Skeletal muscle cell (primary cell): ENCODE results near the gene WBP1L.
"Not testable (repeated sequence)": the region's sequence is repeated elsewhere in the genome, so short reads cannot be mapped to it uniquely, and the experiment has no call there.

Experiments used
- DNase-seq: peaks from one replicate; pipeline ENCODE4 v3.0.0-alpha.2; 2010; ENCODE audit warnings: low read depth
- H3K4me3 ChIP-seq: 2 replicates; pipeline ENCODE4 v1.5.1; 2011; ENCODE audit warnings: low read depth, mild to moderate bottlenecking, control low read depth, low read length, moderate library complexity

WBP1L gene

DNA sequence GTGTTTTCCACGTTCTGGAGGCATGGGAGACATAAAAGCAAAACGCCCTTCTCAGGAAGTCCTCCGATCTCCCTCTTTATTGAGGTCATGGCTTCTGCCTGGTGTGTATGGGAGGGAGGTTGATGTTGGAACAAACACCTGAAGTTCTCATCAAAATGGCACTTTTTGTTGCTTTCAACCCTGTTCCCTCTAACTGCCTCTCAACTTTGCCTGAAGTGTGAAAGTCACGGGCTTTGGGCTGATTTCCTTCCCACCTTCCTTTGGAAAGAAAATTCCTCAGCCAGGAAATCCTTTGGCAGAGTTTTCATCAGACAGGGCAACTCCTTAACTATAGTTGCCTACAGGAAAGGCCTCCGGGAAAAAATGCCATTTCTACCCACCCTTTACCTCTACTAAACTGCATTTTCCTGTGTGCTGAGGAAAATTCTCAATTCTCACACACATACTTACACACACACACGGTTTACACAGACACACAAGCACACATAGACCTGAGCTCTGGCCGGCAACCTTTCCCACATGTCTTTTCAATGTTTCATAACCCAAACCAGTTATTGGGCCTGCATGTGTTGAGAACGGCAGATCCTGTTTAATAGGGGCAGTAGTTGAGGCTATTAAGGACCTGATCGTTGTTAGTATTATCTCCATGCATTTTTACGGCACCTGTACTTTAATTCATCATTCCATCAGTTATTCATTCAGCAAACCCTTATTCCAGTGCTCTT lies 57.0 kb downstream of the WBP1L start:
- DNase-seq: no peak

DNA sequence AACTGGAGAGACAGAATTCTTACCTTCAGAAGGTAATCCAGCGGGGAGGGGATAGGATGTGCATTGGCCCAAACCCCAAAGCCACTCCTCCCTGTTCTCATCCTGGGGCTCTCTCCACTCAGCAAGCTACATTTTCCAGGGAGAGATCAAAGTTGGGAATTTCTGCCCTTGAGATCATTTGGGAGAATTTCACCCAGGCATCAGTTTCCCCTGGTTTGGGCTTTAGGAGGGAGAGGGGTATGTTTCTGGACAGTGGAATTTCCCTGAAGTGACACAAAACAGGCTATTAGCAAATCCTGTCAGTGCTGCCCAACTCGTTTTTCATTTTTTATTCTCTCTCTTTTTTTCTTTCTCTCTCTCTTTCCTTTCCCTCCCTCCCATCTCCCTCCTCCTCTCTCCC lies 57.7 kb downstream of the WBP1L start:
- no peak overlapping the region for H3K4me3 ChIP-seq
- DNase-seq: no peak

More for the DNA sequence above, 57.0 kb downstream of the WBP1L start:
- no peak overlapping the region for H3K4me3 ChIP-seq

DNA sequence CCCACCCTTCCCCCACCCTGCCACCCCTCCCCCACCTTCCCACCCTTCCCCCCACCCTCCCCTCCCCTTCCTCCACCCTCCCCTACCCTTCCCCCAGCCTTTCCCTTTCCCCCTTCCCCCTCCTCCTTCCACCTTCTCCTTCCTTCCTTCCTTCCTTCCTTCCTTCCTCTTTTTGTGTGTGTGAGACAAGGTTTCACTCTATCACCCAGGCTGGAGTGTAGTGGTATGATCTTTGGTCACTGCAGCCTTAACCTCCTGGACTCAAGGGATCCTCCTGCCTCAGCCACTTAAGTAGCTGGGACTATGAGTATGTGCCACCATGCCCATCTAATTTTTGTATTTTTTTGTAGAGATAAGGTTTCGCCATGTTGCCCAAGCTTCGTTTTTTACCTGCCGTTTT lies 58.2 kb downstream of the WBP1L start:
- no peak overlapping the region for H3K4me3 ChIP-seq
- no peak for DNase-seq

DNA sequence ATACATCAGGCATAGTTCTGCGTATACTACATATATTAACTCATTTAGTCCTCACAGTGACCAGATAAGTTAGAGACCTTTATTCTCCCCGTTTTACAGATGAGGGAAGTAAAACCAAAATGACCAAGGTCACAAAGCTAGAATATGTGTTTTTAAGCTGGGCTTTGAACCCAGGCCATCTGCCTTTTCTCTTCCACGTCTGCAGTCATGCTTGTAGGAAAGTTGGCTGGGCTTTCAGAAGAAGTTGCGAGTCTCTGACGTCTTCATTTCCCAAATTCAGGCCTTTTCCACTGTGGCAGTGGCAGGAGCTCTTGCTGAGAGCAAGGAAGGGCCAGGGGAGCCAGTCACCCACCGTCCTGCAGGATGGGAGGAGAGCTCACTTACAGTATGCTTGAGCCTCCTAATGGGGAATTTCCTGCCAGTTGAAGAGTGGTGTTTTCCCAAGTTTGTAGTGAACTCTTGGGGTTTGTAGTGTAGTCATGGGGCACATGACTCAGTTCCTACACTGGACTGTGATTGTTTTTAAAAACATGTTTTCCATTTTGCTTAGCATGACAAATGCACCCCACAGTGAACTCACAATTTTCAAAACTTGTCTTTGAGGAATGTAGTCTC lies 59.3 kb downstream of the WBP1L start:
- peak; percentile 78 for DNase-seq

DNA sequence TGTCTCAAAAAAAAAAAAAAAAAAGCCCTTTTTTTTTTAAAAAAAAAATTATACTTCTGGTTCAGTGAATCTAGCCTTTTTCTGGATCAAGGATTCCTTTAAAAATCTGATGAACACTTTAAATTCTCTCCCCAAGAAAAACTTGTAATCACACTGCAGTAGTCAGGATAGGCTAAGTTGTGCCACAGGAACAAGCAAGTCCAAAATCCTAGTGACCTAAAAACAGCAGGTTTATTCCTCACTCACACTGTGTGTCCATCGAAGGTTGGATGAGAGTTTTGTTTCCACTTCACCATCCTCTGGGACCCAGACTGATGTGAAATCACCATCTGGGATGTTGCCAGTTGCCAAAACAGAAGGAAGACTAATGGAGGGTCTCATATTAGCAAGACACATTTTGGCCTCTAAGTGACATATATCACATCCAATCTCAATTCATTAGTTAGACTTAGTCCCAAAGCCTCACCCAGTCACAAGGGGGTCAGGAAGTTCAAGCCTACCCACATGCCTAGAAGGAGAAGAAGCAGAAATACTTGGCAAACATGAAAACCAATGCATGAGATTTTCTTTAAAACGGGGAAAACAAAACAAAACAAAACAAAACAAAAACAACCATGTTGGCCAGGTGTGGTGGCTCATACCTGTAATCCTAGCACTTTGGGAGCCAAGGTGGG lies 60.8 kb downstream of the WBP1L start:
- no peak for DNase-seq
- H3K4me3 ChIP-seq: no peak overlapping the region

More for the DNA sequence above, 59.3 kb downstream of the WBP1L start:
- H3K4me3 ChIP-seq: no peak overlapping the region

DNA sequence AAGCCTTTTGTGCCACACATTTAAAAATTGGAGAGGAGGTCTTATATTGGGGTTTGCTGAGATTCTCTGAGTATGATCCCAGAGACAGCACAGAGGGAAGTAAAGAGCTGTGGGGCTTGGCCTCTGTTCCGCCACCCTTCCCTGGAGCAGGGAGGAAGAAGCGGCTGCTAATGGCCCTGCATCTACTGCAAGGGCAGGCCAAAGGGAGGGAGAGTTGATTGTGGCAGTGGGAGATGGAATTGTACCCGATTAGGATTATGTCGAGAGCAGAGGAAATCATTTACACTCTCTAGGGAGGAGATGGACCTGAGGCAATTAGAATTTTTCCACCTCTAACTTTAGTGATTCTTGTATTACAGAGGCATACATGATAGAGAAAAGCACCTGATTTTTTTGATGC lies 64.6 kb downstream of the WBP1L start:
- no peak for DNase-seq
- H3K4me3 ChIP-seq: no peak overlapping the region

DNA sequence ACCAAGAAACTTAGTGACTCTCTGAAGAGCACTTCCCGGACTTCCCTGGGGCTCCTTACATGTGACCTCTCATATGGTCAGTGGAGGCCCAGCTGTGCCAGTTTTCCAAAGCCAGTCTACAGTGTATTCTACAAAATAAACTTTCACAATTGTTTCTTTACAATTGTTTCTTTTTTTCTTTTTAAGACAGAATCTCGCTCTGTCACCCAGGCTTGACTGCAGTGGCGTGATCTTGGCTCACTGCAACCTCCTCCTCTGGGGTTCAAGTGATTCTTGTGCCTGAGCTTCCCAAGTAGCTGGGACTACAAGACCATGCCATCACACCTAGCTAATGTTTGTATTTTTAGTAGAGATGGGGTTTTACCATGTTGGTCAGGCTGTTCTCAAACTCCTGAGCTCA lies 67.6 kb downstream of the WBP1L start:
- no peak for DNase-seq
- H3K4me3 ChIP-seq: no peak overlapping the region

DNA sequence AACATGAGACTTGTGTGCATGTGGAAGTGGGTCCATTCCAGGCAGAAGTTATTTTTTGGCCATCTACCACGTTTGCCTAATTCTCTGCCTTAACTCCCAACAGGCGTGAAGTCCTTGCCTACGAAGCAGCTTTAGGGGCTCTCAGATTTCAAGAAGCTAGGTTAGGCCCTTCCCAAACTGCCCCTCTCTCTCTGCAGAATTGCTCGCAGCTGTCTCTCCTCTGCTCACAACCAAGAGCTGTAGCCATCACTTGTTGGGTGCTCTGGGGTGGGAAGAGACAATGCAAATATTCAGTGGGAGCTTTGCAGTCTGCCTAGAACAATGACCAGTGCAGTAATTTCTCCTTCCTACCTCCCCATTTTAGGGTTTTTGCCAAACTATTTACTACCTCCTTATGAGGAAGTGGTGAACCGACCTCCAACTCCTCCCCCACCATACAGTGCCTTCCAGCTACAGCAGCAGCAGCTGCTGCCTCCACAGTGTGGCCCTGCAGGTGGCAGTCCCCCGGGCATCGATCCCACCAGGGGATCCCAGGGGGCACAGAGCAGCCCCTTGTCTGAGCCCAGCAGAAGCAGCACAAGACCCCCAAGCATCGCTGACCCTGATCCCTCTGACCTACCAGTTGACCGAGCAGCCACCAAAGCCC lies 68.6 kb downstream of the WBP1L start:
- H3K4me3 ChIP-seq: no peak overlapping the region
- DNase-seq: no peak

DNA sequence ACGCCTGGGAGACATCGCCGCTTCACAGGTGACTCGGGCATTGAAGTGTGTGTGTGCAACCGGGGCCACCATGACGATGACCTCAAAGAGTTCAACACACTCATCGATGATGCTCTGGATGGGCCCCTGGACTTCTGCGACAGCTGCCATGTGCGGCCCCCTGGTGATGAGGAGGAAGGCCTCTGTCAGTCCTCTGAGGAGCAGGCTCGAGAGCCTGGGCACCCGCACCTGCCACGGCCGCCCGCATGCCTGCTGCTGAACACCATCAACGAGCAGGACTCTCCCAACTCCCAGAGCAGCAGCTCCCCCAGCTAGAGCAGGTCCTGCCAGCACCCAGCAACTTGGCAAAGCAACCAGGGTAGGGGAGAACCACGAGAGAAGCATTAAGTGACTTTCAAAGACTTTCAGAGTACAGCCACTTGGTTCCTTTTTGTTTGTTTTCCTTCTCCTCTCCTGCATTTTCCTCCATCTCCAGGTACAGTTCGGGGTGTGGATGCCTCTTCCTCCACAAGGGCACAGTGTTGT lies 69.3 kb downstream of the WBP1L start:
- DNase-seq: no peak
- no peak overlapping the region for H3K4me3 ChIP-seq

DNA sequence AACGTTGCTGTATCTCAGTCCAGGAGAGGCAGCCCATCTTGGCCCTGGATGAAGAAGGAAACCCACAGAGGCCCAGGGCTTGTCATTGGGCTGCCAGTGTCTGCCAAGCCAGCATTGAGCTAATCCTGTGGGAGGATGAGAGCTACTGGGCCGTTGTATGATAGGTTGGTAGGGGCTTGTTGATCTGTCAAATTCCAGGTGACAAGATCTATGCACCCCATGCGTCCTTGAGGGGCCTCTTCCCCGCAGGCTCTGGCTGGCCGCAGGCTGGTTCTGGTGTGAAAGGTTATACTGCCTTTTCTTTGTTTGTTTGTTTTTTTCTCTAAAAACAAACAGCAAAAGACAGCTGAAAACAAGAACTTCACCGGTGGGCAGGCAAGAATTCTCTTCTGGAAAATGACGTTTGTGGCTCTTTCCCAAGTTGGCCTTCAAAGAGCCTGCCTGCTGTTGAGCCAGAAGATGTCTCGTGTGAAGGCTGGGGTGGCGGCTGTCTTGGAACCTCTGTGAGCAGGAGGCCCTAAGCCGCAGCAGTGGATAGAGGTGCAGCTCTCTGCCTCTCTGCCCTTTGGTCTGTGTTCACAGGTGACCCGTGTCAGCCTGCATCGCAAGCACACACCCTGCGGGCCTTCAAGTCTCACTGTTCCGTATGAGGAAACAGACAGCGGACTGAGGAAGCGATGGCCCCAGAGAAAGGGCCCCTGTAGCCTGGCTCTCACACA lies 70.1 kb downstream of the WBP1L start:
- DNase-seq: no peak
- no peak overlapping the region for H3K4me3 ChIP-seq

DNA sequence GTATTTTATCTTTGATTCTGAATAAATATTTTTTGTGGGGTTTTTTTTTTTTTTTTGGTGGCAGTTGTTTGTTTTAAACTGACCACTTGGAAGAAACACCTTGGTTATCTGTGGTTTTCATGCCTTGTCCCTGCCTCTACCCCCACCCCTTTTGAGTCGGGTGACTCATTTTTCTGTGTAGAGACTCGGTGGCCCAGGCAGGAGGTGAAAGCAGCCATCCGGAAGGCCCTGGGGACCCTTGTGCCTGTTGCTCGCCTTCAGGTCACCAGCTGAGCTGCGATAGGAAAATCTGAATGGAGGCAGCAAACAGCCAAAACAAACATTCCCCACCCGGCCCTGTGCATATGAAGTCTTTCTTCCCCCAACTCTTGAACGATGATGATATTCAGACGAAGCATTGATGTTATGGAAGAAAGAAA lies 70.7 kb downstream of the WBP1L start:
- H3K4me3 ChIP-seq: no peak overlapping the region
- DNase-seq: no peak

DNA sequence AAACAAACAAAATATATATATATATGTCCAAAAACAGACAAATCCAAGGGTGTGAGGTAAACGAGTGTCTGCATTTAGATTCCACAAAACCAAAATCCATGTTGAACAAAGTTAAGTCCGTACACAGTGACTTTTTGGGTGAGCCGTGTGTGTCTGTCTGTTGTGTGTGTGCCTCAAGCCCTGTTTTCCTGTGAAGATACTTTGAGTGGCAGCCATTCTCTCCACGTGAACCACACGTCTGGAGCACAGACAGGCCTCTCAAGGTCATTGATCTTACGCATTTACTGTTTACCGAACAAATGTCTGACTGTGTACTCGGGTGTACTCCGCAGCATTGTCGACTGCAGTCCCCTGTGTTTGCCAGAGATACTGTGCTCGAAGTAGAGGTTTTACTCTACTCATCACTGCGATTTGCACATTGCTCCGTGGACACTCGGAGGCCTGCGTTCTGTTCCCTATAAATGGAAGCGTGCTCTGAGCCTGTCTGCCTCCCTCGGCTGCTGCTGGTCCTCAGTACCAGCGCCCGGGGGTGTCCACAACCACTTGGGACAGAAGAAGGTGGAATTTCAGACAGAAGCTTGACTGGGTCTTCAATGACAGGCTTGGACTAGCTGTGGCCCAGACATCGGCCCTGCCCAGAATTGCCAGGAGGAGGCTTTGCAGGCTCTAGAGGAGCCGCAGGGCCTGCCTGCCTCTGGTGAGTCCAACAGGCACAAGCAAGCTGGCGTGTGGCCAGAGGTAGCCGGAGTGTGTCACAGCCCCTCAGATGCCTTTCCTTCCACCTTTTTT lies 71.3 kb downstream of the WBP1L start:
- DNase-seq: no peak
- H3K4me3 ChIP-seq: no peak overlapping the region

DNA sequence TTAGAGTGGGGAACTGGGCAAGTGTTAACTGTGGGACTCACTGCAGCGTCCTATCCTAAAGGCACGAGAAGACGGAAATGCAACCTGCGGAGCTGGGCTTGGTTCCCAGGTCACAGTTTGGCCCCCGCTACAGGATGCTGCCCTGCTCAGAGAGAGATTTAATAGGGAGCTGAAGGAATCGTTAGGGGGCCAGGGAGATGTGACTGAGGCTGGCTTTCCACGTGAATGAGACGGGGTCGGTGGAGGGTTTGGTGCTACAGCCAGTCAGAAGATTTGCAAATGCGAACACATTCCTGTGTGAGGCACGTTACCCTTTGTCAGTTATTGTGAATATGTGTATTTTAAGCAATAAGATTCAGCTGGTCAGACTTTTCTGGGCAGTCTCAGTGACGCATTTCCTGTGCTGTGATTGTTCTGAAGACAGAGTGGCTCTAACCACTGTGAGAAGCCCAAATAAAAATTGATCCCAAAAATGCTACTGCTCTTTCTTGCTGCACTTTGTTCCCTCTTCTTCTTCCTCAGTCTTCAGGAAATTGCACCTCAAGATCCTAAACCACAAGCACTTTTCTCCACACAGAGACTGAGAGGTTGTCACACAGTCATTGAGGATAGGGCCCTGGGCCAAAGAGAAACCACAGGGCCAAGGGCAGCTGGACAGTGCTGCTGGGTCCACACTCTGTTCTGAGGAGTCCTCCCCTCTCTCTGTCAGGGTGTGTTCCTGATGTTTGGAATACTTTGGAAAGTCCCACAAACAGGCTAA lies 72.2 kb downstream of the WBP1L start:
- DNase-seq: peak; percentile 45
- H3K4me3 ChIP-seq: no peak overlapping the region

DNA sequence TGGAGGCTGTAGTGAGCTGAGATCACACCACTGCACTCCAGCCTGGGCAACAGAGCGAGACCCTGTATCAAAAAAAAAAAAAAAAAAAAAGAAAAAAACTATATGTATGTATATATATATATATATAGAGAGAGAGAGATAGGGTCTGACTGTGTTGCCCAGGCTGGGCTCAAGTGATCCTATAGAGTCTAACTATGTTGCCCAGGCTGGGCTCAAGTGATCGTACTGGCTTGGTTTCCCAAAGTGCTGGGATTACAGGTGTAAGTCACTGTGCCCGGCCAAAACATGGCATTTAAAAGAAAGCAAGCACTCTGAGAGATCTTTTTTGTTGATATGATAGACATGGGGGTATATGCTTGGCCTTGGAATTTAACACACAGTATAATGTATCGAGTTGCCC lies 73.4 kb downstream of the WBP1L start:
- no peak overlapping the region for H3K4me3 ChIP-seq
- DNase-seq: no peak

DNA sequence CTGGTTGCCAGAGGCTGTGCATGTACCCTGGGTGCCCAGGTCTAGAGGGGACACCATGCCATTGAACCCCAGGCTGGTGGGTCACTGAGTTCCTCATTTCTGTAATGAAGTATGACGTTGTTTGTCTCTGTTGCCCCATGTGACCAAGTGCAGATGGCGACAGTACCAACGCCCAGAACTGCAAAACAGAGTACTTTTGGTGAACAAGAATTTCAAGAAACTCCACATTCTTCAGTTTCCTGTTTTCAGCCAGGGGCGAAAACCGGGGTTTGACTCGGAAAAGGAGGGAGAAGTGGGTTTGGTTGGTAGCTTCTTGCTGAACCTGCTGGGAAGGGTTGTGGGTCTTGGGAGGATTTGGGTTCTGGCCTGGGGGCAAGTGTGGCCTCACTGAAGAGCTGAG lies 75.3 kb downstream of the WBP1L start:
- no peak for DNase-seq
- H3K4me3 ChIP-seq: no peak overlapping the region

DNA sequence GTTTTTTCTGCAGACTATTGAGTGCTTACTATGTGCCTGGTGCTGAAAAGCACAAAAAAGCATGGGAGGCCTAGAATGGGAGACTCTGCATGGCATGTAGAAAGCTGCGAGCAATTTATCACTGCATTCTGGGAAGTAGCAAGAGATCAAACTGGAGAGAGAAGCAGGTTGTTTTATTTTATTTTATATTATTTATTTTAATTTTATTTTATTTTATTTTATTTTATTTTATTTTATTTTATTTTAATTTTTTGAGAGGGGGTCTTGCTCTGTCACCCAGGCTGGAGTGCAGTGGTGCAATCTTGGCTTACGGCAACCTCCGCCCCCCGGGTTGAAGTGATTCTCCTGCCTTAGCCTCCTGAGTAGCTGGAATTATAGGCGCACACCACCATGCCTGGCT lies 76.3 kb downstream of the WBP1L start:
- not testable (repeated sequence) for DNase-seq, H3K4me3 ChIP-seq

DNA sequence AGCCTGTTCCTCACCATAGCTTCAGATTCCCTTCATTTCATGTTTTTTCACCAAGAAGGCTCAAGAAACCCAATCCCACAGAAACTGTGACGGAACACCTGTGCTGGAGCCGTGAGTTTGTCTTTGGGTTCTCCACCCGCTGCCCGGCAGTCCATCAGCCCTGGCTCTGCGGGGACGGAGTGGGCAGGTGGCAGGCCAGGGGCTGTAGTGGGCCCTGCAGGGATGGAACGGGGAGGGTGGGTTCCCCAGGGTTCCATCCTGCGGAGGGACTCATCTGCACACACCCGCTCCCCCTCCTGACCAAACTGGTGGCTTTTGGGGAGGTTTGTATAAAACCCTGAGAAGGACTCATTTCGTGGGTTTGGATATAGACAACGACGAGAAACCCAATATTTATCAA lies 78.5 kb downstream of the WBP1L start:
- DNase-seq: no peak

DNA sequence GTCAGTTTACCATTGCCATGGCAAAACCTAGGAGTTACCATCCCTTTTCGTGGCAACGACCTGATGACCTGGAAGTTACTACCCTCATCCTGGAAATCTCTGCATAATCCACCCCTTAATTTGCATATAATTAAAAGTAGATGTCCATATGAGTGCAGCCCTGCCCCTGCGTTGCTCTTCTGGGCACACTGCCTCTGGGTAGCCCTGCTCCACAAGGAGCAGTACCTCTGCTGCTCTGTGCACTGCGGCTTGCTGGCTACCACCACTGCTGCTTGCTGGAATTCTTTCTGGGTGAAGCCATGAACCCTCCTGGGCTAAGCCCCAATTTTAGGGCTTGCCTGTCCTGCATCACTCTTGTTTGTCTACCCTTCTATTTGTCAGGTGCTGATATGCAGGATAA lies 80.9 kb downstream of the WBP1L start:
- no peak for DNase-seq
- H3K4me3 ChIP-seq: no peak overlapping the region

More for the DNA sequence above, 78.5 kb downstream of the WBP1L start:
- H3K4me3 ChIP-seq: no peak overlapping the region
